Measurements from ENCODE around the gene SH3GLB1.

Gene SH3GLB1

GRCh38 chr1:86774305-86775295 is 70.2 kb downstream of the SH3GLB1 start:
- Mint-ChIP-seq H3K27ac (peak overlapping the region; percentile 69), H3K27me3 (no peaks in the 10 kb centered on the region), H3K9me3 (no peaks in the 10 kb centered on the region), H3K36me3 (ENCODE audit: low read depth) (no peaks in the 10 kb centered on the region), H3K4me1 (ENCODE audit: low read depth) (peaks cover 26% of the 10 kb centered on the region), H3K4me3 (peak overlapping the region; percentile 46)
- DNase-seq, result peak; percentile 57

GRCh38 chr1:86775395-86775794 is 71.0 kb downstream of the SH3GLB1 start:
- H3K27ac Mint-ChIP-seq, result no peak overlapping the region
- peaks cover 26% of the 10 kb centered on the region for H3K4me1 Mint-ChIP-seq (ENCODE audit: low read depth)
- H3K4me3 Mint-ChIP-seq, result no peak overlapping the region
- H3K27me3 Mint-ChIP-seq, result no peaks in the 10 kb centered on the region
- H3K36me3 Mint-ChIP-seq (ENCODE audit: low read depth), result no peaks in the 10 kb centered on the region
- H3K9me3 Mint-ChIP-seq, result no peaks in the 10 kb centered on the region
- no peak for DNase-seq

- no peak overlapping the region for H3K4me3 Mint-ChIP-seq
- peaks cover 26% of the 10 kb centered on the region for H3K4me1 Mint-ChIP-seq (ENCODE audit: low read depth)
- H3K27me3 Mint-ChIP-seq, result no peaks in the 10 kb centered on the region
- H3K27ac Mint-ChIP-seq, result no peak overlapping the region
- no peaks in the 10 kb centered on the region for H3K9me3 Mint-ChIP-seq
- DNase-seq, result no peak
- no peaks in the 10 kb centered on the region for H3K36me3 Mint-ChIP-seq (ENCODE audit: low read depth)
Observed at GRCh38 chr1:86776108-86776507, 71.7 kb downstream of the SH3GLB1 start.

- H3K36me3 Mint-ChIP-seq (ENCODE audit: low read depth), result no peaks in the 10 kb centered on the region
- no peak overlapping the region for H3K27ac Mint-ChIP-seq
- peaks cover 16% of the 10 kb centered on the region for H3K4me1 Mint-ChIP-seq (ENCODE audit: low read depth)
- H3K9me3 Mint-ChIP-seq, result peaks cover 7% of the 10 kb centered on the region
- no peak for DNase-seq
- no peaks in the 10 kb centered on the region for H3K27me3 Mint-ChIP-seq
- H3K4me3 Mint-ChIP-seq, result no peak overlapping the region
Observed at GRCh38 chr1:86778569-86779239, 74.3 kb downstream of the SH3GLB1 start.

GRCh38 chr1:86779308-86780191 is 75.2 kb downstream of the SH3GLB1 start:
- Mint-ChIP-seq H3K4me1 (ENCODE audit: low read depth) (peaks cover 8% of the 10 kb centered on the region), H3K27me3 (no peaks in the 10 kb centered on the region), H3K27ac (no peak overlapping the region), H3K36me3 (ENCODE audit: low read depth) (no peaks in the 10 kb centered on the region), H3K9me3 (peaks cover 7% of the 10 kb centered on the region), H3K4me3 (no peak overlapping the region)
- DNase-seq, result no peak

GRCh38 chr1:86782482-86782881 is 78.1 kb downstream of the SH3GLB1 start:
- Mint-ChIP-seq H3K36me3 (ENCODE audit: low read depth) (no peaks in the 10 kb centered on the region), H3K4me3 (no peak overlapping the region), H3K4me1 (ENCODE audit: low read depth) (peaks cover 3% of the 10 kb centered on the region), H3K27me3 (no peaks in the 10 kb centered on the region), H3K27ac (no peak overlapping the region), H3K9me3 (peaks cover 9% of the 10 kb centered on the region)
- no peak for DNase-seq

- no peak overlapping the region for H3K4me3 Mint-ChIP-seq
- H3K27me3 Mint-ChIP-seq, result no peaks in the 10 kb centered on the region
- no peaks in the 10 kb centered on the region for H3K36me3 Mint-ChIP-seq (ENCODE audit: low read depth)
- no peak overlapping the region for H3K27ac Mint-ChIP-seq
- peaks cover 2% of the 10 kb centered on the region for H3K9me3 Mint-ChIP-seq
- H3K4me1 Mint-ChIP-seq (ENCODE audit: low read depth), result no peaks in the 10 kb centered on the region
- no peak for DNase-seq
Observed at GRCh38 chr1:86787621-86788020, 83.2 kb downstream of the SH3GLB1 start.

GRCh38 chr1:86788300-86789206 is 84.2 kb downstream of the SH3GLB1 start:
- no peak overlapping the region for H3K4me3 Mint-ChIP-seq
- no peak for DNase-seq
- H3K27me3 Mint-ChIP-seq, result no peaks in the 10 kb centered on the region
- peaks cover 2% of the 10 kb centered on the region for H3K9me3 Mint-ChIP-seq
- no peaks in the 10 kb centered on the region for H3K36me3 Mint-ChIP-seq (ENCODE audit: low read depth)
- no peak overlapping the region for H3K27ac Mint-ChIP-seq
- no peaks in the 10 kb centered on the region for H3K4me1 Mint-ChIP-seq (ENCODE audit: low read depth)

- Mint-ChIP-seq H3K4me1 (ENCODE audit: low read depth) (no peaks in the 10 kb centered on the region), H3K27ac (no peak overlapping the region), H3K4me3 (no peak overlapping the region), H3K36me3 (ENCODE audit: low read depth) (no peaks in the 10 kb centered on the region), H3K9me3 (no peaks in the 10 kb centered on the region), H3K27me3 (no peaks in the 10 kb centered on the region)
- no peak for DNase-seq
Observed at GRCh38 chr1:86795316-86795715, 90.9 kb downstream of the SH3GLB1 start.

Measured in activated T-cell treated with anti-CD3 and anti-CD28 coated beads, Interleukin-2, amount 50 U/mL, for 24 hours (primary cell).